Esophagus squamous epithelium (tissue), 4 donors: ENCODE measurements around the gene LIG4.

Experiments
- POLR2A ChIP-seq, 4 donors: fragments of 450-650 bp; IDR thresholded peaks; one replicate each; pipeline ENCODE4 v1.6.1; 2017; ENCODE audit warnings: antibody characterized with exemption in 4 of 4, mild to moderate bottlenecking in 4 of 4, moderate library complexity in 3 of 4
- TF ChIP-seq, protein P1 (sequence below), 6 experiments: fragments of 450-650 bp in 4 of 6; fragments of 200-600 bp in 2 of 6; sonication (generic) in 2 of 6; IDR thresholded peaks; one replicate each; pipeline ENCODE4 v1.5.1; 2016 to 2019; ENCODE audit warnings: antibody characterized with exemption in 6 of 6, mild to moderate bottlenecking in 4 of 6, moderate library complexity in 4 of 6

GRCh38 chr13:108200781-108201398 lies 14.4 kb downstream of the LIG4 start:
- no peak for TF ChIP-seq POLR2A (IDR thresholded peaks at IDR 0.05)
- TF ChIP-seq, protein P1, sequence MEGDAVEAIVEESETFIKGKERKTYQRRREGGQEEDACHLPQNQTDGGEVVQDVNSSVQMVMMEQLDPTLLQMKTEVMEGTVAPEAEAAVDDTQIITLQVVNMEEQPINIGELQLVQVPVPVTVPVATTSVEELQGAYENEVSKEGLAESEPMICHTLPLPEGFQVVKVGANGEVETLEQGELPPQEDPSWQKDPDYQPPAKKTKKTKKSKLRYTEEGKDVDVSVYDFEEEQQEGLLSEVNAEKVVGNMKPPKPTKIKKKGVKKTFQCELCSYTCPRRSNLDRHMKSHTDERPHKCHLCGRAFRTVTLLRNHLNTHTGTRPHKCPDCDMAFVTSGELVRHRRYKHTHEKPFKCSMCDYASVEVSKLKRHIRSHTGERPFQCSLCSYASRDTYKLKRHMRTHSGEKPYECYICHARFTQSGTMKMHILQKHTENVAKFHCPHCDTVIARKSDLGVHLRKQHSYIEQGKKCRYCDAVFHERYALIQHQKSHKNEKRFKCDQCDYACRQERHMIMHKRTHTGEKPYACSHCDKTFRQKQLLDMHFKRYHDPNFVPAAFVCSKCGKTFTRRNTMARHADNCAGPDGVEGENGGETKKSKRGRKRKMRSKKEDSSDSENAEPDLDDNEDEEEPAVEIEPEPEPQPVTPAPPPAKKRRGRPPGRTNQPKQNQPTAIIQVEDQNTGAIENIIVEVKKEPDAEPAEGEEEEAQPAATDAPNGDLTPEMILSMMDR (IDR thresholded peaks at IDR 0.05) = no peak
